Measurements from ENCODE around the gene APRT. TPM values are rescaled to one million over a fixed set of nuclear protein-coding genes. Genes with fewer than 3 reads are reported as not detected.
"Not testable (repeated sequence)": the region's sequence is repeated elsewhere in the genome, so short reads cannot be mapped to it uniquely, and the experiment has no call there.

Gene APRT
- total RNA-seq, 1 donor from 2014 or later, result 39.2 TPM

GRCh38 chr16:88826070-88826840, 14.5 kb upstream of the APRT start:
- Histone ChIP-seq H3K4me1 (no peaks in the 10 kb centered on the region), H3K9me3 (replicated peaks) (no peaks in the 10 kb centered on the region), H3K4me3 (no peak overlapping the region), H3K27me3 (ENCODE audit: low read depth) (no peaks in the 10 kb centered on the region), H3K36me3 (peaks cover 56% of the 10 kb centered on the region), H3K27ac (replicated peaks) (no peak overlapping the region)
- DNase-seq, result no peak
- no peak for TF ChIP-seq CTCF (IDR thresholded peaks at IDR 0.05; ENCODE audit: borderline replicate concordance)
- intact Hi-C loops (cut with micrococcal nuclease), result no loop called here

GRCh38 chr16:88825146-88825545, 13.4 kb upstream of the APRT start:
- Histone ChIP-seq H3K36me3 (peaks cover 56% of the 10 kb centered on the region), H3K27me3 (ENCODE audit: low read depth) (no peaks in the 10 kb centered on the region), H3K4me1 (no peaks in the 10 kb centered on the region), H3K4me3 (no peak overlapping the region), H3K27ac (replicated peaks) (no peak overlapping the region), H3K9me3 (replicated peaks) (no peaks in the 10 kb centered on the region)
- intact Hi-C loops (cut with micrococcal nuclease), result no loop called here
- DNase-seq, result no peak
- no peak for TF ChIP-seq CTCF (IDR thresholded peaks at IDR 0.05; ENCODE audit: borderline replicate concordance)

GRCh38 chr16:88824256-88825077, 12.7 kb upstream of the APRT start:
- Histone ChIP-seq H3K27ac (replicated peaks) (no peak overlapping the region), H3K27me3 (ENCODE audit: low read depth) (no peaks in the 10 kb centered on the region), H3K36me3 (peaks cover 56% of the 10 kb centered on the region), H3K9me3 (replicated peaks) (no peaks in the 10 kb centered on the region), H3K4me3 (no peak overlapping the region), H3K4me1 (no peaks in the 10 kb centered on the region)
- intact Hi-C loops (cut with micrococcal nuclease), result no loop called here
- no peak for DNase-seq
- TF ChIP-seq CTCF (IDR thresholded peaks at IDR 0.05; ENCODE audit: borderline replicate concordance), result no peak

GRCh38 chr16:88823646-88824045, 11.9 kb upstream of the APRT start:
- H3K27me3 ChIP-seq (ENCODE audit: low read depth); H3K9me3 ChIP-seq (replicated peaks); H3K4me1 ChIP-seq; H3K27ac ChIP-seq (replicated peaks); DNase-seq; H3K4me3 ChIP-seq; intact Hi-C loops (cut with micrococcal nuclease): not testable (repeated sequence)
- H3K36me3 ChIP-seq, result peaks cover 55% of the 10 kb centered on the region

GRCh38 chr16:88822281-88823040, 10.7 kb upstream of the APRT start:
- Histone ChIP-seq H3K27me3 (ENCODE audit: low read depth) (no peaks in the 10 kb centered on the region), H3K4me1 (no peaks in the 10 kb centered on the region), H3K36me3 (peaks cover 44% of the 10 kb centered on the region), H3K4me3 (no peak overlapping the region), H3K27ac (replicated peaks) (no peak overlapping the region), H3K9me3 (replicated peaks) (no peaks in the 10 kb centered on the region)
- no peak for TF ChIP-seq CTCF (IDR thresholded peaks at IDR 0.05; ENCODE audit: borderline replicate concordance)
- intact Hi-C loops (cut with micrococcal nuclease), result no loop called here
- DNase-seq, result no peak

Measured in left ventricle myocardium inferior (tissue), 1 donor.